GM12872 (cell line): Measurements from ENCODE around the gene SIGMAR1.

ENCODE experiments used
- CTCF ChIP-seq: IDR thresholded peaks from 3 replicates; pipeline ENCODE4 v1.5.1; 2011; ENCODE audit warnings: low read depth, mild to moderate bottlenecking, low read length, moderate library complexity; ENCODE audit not compliant: insufficient read depth

The SIGMAR1 gene

GRCh38 chr9:34585946-34586669, 51.5 kb downstream of the SIGMAR1 start:
- no peak for TF ChIP-seq CTCF

GRCh38 chr9:34584970-34585369, 52.6 kb downstream of the SIGMAR1 start:
- no peak for TF ChIP-seq CTCF
